Subcutaneous abdominal adipose tissue (tissue), 5 donors: Measurements from ENCODE around the gene NRCAM.

ENCODE experiments used
- H3K27ac ChIP-seq: one replicate; pipeline ENCODE4 v1.7.0; 2013; ENCODE audit warnings: low read depth, mild to moderate bottlenecking, inconsistent platforms, low read length, moderate library complexity
- H3K27me3 ChIP-seq, 5 donors: one replicate each; pipeline ENCODE4 v1.7.0; 2013; ENCODE audit warnings: low read length in 5 of 5, inconsistent platforms in 1 of 5; ENCODE audit not compliant: control insufficient read depth in 5 of 5, insufficient read depth in 4 of 5
- H3K36me3 ChIP-seq, 5 donors: one replicate each; pipeline ENCODE4 v1.7.0; 2013; ENCODE audit warnings: low read length in 5 of 5; ENCODE audit not compliant: control insufficient read depth in 5 of 5, insufficient read depth in 5 of 5
- H3K4me1 ChIP-seq, 5 donors: one replicate each; pipeline ENCODE4 v1.7.0; 2013; ENCODE audit warnings: low read length in 5 of 5, mild to moderate bottlenecking in 3 of 5, moderate library complexity in 1 of 5; ENCODE audit not compliant: control insufficient read depth in 5 of 5, insufficient read depth in 5 of 5
- H3K4me3 ChIP-seq, 5 donors: one replicate each; pipeline ENCODE4 v1.7.0; 2013; ENCODE audit warnings: low read length in 5 of 5, low read depth in 1 of 5
- H3K9ac ChIP-seq, 5 donors: one replicate each; pipeline ENCODE4 v1.7.0; 2013; ENCODE audit warnings: low read length in 5 of 5, mild to moderate bottlenecking in 4 of 5, moderate library complexity in 3 of 5
- H3K9me3 ChIP-seq, 5 donors: one replicate each; pipeline ENCODE4 v1.7.0; 2013; ENCODE audit warnings: low read length in 5 of 5; ENCODE audit not compliant: control insufficient read depth in 5 of 5
- donor health status: healthy.
- donor health status: healthy.
- donor health status: healthy.
- donor health status: healthy.
- donor health status: healthy.

The NRCAM gene

GRCh38 chr7:108193594-108194498 lies 262.4 kb downstream of the NRCAM start:
- Histone ChIP-seq H3K4me3 (no peak overlapping the region), H3K9me3 (no peaks in the 10 kb centered on the region), H3K27me3 (no peaks in the 10 kb centered on the region), H3K36me3 (no peaks in the 10 kb centered on the region), H3K9ac (no peak overlapping the region), H3K27ac (no peak overlapping the region), H3K4me1 (no peaks in the 10 kb centered on the region)

- H3K27me3 ChIP-seq, result no peaks in the 10 kb centered on the region
- H3K9ac ChIP-seq, result no peak overlapping the region
- H3K4me3 ChIP-seq, result no peak overlapping the region
- H3K4me1 ChIP-seq, result no peaks in the 10 kb centered on the region
- no peaks in the 10 kb centered on the region for H3K36me3 ChIP-seq
- no peak overlapping the region for H3K27ac ChIP-seq
- H3K9me3 ChIP-seq, result no peaks in the 10 kb centered on the region
These were observed 265.3 kb downstream of the NRCAM start for GRCh38 chr7:108190891-108191290.

GRCh38 chr7:108189733-108190388 lies 266.4 kb downstream of the NRCAM start:
- no peaks in the 10 kb centered on the region for H3K4me1 ChIP-seq
- H3K27me3 ChIP-seq, result no peaks in the 10 kb centered on the region
- H3K4me3 ChIP-seq, result no peak overlapping the region
- no peak overlapping the region for H3K9ac ChIP-seq
- H3K36me3 ChIP-seq, result no peaks in the 10 kb centered on the region
- no peak overlapping the region for H3K27ac ChIP-seq
- H3K9me3 ChIP-seq, result no peaks in the 10 kb centered on the region

DNA sequence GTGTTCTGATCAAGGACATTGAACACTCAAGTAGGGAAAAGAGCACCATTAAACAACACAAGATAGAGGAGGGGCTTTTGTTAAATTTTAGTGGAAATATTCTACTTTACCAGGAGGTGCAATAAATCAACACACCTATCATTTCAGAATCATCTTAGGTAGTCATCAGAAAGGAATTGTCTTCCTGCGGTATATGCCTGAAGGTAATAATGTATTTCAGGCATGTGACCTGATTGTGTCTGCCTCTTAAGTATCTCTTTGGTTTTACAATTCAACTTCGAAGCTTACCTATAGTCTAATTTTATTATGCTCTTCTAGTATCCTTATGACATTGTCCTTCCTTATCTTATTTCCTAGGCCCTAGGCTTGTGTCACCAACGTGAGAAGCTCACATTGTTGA lies 267.5 kb downstream of the NRCAM start:
- Histone ChIP-seq H3K27ac (no peak overlapping the region), H3K27me3 (no peaks in the 10 kb centered on the region), H3K4me3 (no peak overlapping the region), H3K9ac (no peak overlapping the region), H3K36me3 (no peaks in the 10 kb centered on the region), H3K9me3 (no peaks in the 10 kb centered on the region), H3K4me1 (no peaks in the 10 kb centered on the region)

DNA sequence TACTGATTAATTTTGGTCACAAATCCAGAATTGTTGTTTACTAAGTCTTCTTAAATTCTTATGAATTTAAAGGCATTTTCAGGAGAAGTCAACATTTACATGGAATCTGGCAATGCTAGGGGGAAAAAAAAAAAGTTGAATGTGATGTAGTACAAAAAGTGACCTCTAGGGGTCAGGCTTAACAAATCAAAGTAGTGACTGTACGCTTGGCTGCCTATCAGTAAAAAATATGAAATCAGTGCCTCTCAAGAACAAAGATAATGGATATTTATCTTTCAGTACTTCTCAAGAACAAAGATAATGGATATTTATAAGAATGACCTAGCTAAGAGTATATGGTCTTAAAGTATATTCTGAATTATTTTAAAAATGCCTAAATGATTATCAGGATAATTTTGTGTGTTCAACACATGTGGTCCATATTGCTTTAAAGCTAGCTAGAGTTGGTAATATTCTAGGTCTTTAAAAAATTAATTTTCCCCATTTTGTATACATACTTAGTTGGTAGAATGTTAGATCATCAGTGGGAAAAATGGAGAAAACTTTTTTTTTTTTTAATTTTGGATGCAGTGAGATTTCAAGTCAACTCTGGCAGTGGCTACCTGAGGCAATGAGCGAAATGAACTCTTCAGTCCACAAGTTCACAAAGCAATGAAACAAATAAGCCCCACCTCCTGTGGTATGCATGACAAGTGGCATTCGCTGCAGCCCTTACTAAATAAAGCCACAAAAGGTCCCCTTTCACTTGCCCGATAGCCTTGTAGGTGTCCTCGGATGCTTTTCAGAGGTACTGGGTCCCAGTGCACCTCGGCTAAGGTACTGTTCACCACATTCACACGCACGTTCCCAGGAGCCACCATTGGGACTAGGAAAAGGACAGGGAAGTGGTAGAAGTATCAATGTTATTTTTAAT lies 274.9 kb downstream of the NRCAM start:
- Histone ChIP-seq H3K27ac (no peak overlapping the region), H3K27me3 (no peaks in the 10 kb centered on the region), H3K4me1 (no peaks in the 10 kb centered on the region)

GRCh38 chr7:108178398-108178797 lies 277.8 kb downstream of the NRCAM start:
- Histone ChIP-seq H3K9ac (no peak overlapping the region), H3K27me3 (no peaks in the 10 kb centered on the region), H3K4me1 (no peaks in the 10 kb centered on the region), H3K9me3 (no peaks in the 10 kb centered on the region), H3K27ac (no peak overlapping the region), H3K4me3 (no peak overlapping the region), H3K36me3 (peaks cover 0 to 2% (median 0%) of the 10 kb centered on the region in 5 donors)

More for the DNA sequence above, 274.9 kb downstream of the NRCAM start:
- no peaks in the 10 kb centered on the region for H3K9me3 ChIP-seq
- H3K4me3 ChIP-seq, result no peak overlapping the region
- no peak overlapping the region for H3K9ac ChIP-seq
- peaks cover 0 to 2% (median 0%) of the 10 kb centered on the region in 5 donors for H3K36me3 ChIP-seq

- Histone ChIP-seq H3K36me3 (no peaks in the 10 kb centered on the region), H3K27ac (no peak overlapping the region), H3K9ac (no peak overlapping the region), H3K9me3 (no peaks in the 10 kb centered on the region), H3K4me1 (no peaks in the 10 kb centered on the region), H3K4me3 (no peak overlapping the region), H3K27me3 (no peaks in the 10 kb centered on the region)
These were observed 285.1 kb downstream of the NRCAM start for GRCh38 chr7:108171164-108171563.

- Histone ChIP-seq H3K4me1 (no peaks in the 10 kb centered on the region), H3K36me3 (no peaks in the 10 kb centered on the region), H3K4me3 (no peak overlapping the region), H3K27ac (no peak overlapping the region), H3K27me3 (no peaks in the 10 kb centered on the region), H3K9ac (no peak overlapping the region), H3K9me3 (no peaks in the 10 kb centered on the region)
These were observed 286.0 kb downstream of the NRCAM start for GRCh38 chr7:108170251-108170650.

DNA sequence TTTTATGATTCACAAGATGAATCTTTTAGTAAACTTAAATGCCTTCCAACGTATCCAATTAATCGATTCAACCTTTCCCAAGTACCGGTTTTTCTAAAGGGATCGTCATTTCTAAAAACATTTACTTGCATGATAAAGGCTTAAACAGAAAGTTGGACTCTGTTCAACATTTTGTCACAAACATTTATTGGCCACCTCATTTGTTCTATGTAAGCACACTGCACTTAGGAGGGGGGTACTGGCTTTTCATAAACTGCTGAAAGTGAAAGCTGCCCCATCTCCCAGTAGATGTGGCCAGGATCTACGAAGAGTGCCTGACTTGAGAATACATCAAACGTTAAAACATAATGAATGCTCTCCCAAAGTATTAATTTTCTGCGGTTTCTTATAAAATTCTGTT lies 288.8 kb downstream of the NRCAM start:
- Histone ChIP-seq H3K9me3 (no peaks in the 10 kb centered on the region), H3K27me3 (no peaks in the 10 kb centered on the region), H3K36me3 (no peaks in the 10 kb centered on the region), H3K4me3 (peak overlapping the region in 4 of 5 donors; percentile 15 to 43 (median 34)), H3K9ac (peak overlapping the region in 1 of 5 donors; percentile 35), H3K27ac (no peak overlapping the region), H3K4me1 (no peaks in the 10 kb centered on the region)
